Progenitor cell of endocrine pancreas (in vitro differentiated cells): ENCODE data around the gene UNCX. TPM values are rescaled to one million over a fixed set of nuclear protein-coding genes. Genes with fewer than 3 reads are reported as not detected.

Experiments used
- DNase-seq: peaks from one replicate; pipeline ENCODE4 v3.0.0; 2021; ENCODE audit warnings: low spot score; ENCODE audit not compliant: unreplicated experiment
- H3K27ac Mint-ChIP-seq: 2 replicates; pipeline ENCODE4 v1.8.0; 2021; ENCODE audit warnings: mild to moderate bottlenecking, moderate library complexity, mixed read lengths
- H3K27me3 Mint-ChIP-seq: 2 replicates; pipeline ENCODE4 v1.8.0; 2021; ENCODE audit warnings: mixed read lengths
- H3K36me3 Mint-ChIP-seq: 2 replicates; pipeline ENCODE4 v1.8.0; 2022; ENCODE audit warnings: mixed read lengths; ENCODE audit not compliant: insufficient read depth
- H3K4me1 Mint-ChIP-seq: 2 replicates; pipeline ENCODE4 v1.8.0; 2021; ENCODE audit warnings: low read depth, mixed read lengths
- H3K4me3 Mint-ChIP-seq: 2 replicates; pipeline ENCODE4 v1.8.0; 2021; ENCODE audit warnings: low read depth, mild to moderate bottlenecking, moderate library complexity, mixed read lengths
- H3K9me3 Mint-ChIP-seq: 2 replicates; pipeline ENCODE4 v1.8.0; 2021; ENCODE audit warnings: low read depth, mixed read lengths
- total RNA-seq: library from RNA; stranded (reverse); gene quantifications from 2 replicates; pipeline ENCODE4 v1.2.1, GENCODE V29; 2021
- TF ChIP-seq, protein P1 (sequence below): fragments of 200-600 bp; sonication (generic); IDR thresholded peaks from one replicate; pipeline ENCODE4 v1.5.0; 2021; ENCODE audit warnings: antibody characterized with exemption, mild to moderate bottlenecking; ENCODE audit not compliant: unreplicated experiment

The UNCX gene
- total RNA-seq, 1 donor from 2014 or later = not detected

DNA sequence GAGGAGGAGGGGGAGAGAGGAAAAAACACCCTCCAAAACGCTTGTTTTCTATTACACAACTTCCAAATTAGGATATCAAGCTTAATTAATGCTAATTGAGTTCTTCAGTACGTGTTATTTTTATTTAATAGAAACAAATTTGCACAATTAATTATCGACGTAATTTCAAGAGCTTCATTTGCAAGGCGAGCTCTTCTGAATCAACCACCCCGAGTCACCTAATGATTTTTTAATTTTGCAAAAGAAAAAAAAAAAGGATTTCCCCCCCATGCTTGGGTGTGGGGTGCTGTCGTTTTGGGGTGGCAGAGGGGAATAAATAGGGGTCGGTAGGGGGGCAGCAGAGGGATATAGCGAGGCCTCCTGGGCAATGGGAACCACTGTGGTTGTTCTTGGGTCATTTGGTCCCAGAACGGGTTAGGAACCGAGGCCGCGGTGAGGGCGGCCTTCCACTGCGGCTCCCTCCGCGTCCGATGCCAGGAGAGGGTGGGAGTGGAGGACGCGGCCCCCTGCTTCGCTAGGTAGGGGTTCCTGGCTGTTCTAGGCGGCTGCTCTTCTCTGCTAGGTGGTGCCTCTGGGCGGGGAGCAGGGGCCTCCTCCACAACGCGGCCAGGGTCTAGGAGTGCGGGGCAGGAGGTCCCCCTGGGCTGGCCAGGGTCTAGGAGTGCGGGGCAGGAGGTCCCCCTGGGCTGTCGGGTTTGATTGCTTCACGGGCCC is 7.3 kb downstream of the UNCX start:
- Mint-ChIP-seq H3K4me1 (peaks cover 3% of the 10 kb centered on the region), H3K4me3 (no peak overlapping the region), H3K27me3 (peaks cover 70% of the 10 kb centered on the region), H3K36me3 (no peaks in the 10 kb centered on the region), H3K9me3 (no peaks in the 10 kb centered on the region), H3K27ac (no peak overlapping the region)
- no peak for DNase-seq
- TF ChIP-seq, protein P1, sequence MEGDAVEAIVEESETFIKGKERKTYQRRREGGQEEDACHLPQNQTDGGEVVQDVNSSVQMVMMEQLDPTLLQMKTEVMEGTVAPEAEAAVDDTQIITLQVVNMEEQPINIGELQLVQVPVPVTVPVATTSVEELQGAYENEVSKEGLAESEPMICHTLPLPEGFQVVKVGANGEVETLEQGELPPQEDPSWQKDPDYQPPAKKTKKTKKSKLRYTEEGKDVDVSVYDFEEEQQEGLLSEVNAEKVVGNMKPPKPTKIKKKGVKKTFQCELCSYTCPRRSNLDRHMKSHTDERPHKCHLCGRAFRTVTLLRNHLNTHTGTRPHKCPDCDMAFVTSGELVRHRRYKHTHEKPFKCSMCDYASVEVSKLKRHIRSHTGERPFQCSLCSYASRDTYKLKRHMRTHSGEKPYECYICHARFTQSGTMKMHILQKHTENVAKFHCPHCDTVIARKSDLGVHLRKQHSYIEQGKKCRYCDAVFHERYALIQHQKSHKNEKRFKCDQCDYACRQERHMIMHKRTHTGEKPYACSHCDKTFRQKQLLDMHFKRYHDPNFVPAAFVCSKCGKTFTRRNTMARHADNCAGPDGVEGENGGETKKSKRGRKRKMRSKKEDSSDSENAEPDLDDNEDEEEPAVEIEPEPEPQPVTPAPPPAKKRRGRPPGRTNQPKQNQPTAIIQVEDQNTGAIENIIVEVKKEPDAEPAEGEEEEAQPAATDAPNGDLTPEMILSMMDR = no peak

DNA sequence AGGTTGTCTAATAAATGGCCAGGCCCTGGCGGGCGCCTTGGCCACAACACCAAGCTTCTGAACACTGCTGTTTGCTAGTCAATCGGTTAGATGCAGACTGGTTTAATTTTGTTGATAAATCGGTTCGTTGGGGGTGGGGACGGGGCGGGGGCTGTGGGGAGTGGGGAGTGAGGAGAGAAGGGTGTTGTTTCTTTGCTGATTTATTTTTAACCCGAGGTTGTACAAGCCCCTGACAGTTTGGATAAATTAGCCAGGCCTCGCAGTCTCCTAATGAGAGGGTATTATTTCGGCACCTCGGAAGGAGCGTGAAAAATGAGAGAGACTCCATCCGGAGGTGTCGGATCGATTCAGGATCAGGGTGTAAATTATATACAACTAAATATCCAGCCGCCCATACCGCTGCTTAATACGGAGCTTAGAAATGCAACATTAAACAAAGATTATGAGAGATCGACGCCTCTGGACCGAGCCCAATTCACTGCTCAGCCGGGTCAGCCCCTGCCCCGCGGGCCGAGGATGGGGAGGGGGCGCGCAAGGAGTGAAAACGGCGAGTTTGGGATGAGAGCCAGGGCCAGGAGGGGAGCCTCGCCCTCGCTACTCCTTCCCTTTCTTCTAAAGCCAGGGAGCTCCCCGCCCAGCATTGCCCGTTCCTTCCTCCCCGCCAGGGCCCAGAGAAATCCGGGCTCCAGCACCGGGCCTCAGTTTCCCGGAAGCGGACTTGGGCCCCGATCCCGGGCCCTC is 8.0 kb downstream of the UNCX start:
- no peak overlapping the region for H3K4me3 Mint-ChIP-seq
- no peaks in the 10 kb centered on the region for H3K9me3 Mint-ChIP-seq
- H3K4me1 Mint-ChIP-seq = peaks cover 3% of the 10 kb centered on the region
- no peak overlapping the region for H3K27ac Mint-ChIP-seq
- peaks cover 73% of the 10 kb centered on the region for H3K27me3 Mint-ChIP-seq
- DNase-seq = no peak
- H3K36me3 Mint-ChIP-seq = no peaks in the 10 kb centered on the region
- TF ChIP-seq, protein P1 = no peak

DNA sequence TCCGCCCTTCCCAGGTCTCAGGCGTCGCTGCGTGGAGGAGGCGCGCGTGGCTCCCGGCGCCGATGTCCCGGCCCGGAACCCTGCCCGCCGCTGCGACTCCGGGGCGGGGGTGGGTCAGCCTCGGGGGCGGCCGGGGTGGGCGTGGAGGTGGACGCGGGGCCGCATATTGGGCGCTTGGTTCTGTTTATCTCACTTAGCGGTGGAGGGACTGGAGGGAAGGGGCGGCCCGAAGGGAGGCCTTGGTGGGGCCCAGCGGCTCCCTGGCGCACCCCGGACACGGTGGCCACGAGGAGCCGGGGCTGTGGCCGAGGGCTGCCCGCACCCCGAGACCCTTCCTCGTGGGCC is 8.6 kb downstream of the UNCX start:
- TF ChIP-seq, protein P1 = no peak
- no peak for DNase-seq
- H3K9me3 Mint-ChIP-seq = no peaks in the 10 kb centered on the region
- no peak overlapping the region for H3K27ac Mint-ChIP-seq
- H3K27me3 Mint-ChIP-seq = peaks cover 77% of the 10 kb centered on the region
- H3K4me3 Mint-ChIP-seq = no peak overlapping the region
- no peaks in the 10 kb centered on the region for H3K36me3 Mint-ChIP-seq
- peaks cover 3% of the 10 kb centered on the region for H3K4me1 Mint-ChIP-seq

DNA sequence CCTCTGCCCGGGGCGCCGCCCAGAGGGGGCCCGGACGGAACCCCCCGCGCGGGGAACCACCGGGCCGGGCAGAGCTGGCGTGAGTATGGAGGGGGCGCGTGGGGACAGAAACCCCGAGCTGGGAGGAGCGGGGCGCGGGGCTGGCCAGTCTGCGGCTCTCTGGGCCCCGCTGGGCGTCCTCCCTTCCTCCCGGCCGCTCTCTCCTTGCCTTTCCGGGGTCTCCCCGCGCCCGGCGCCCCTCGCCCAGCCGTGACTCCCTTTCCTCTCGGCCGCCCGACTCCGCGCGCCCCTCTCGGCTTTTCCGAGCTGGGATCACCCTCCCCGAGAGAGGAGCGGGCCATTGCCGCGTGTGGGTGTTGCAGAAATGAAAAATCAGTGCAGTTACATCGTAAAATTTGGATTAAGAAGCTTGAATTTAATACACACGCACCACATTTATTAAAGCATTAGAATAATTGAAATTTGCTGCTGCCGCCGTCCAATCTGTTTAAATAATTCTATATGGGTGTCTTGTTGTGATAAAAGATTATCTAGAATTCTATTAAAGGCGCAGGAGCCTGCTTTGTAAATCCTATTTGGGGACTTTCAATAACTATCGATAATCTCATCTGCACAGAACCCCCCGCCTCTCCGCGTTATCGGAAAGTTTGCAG is 9.1 kb downstream of the UNCX start:
- TF ChIP-seq, protein P1 = no peak
- no peak for DNase-seq
- no peaks in the 10 kb centered on the region for H3K36me3 Mint-ChIP-seq

DNA sequence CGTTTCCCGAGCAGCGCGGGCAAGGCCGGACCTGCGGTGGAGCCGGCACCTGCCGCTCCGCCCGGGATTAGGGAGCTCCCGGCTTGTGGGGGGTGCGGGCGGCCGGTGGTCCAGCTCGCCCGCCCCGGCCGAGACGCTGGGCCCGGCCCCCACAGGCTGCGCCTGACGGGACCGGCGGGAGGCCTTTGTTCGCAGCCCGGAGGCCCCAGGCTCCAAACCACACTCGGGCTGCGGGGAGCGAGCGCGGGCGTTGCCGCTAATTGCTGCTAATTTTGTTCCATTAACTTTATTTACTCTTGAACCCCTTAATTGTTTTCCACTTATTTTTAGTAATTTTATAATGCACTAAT is 9.6 kb downstream of the UNCX start:
- TF ChIP-seq, protein P1 = no peak
- H3K27me3 Mint-ChIP-seq = peaks cover 80% of the 10 kb centered on the region
- H3K36me3 Mint-ChIP-seq = no peaks in the 10 kb centered on the region
- H3K4me3 Mint-ChIP-seq = no peak overlapping the region
- no peak overlapping the region for H3K27ac Mint-ChIP-seq
- DNase-seq = no peak
- H3K9me3 Mint-ChIP-seq = no peaks in the 10 kb centered on the region
- H3K4me1 Mint-ChIP-seq = peaks cover 4% of the 10 kb centered on the region

More for the DNA sequence above, 9.1 kb downstream of the UNCX start:
- peaks cover 4% of the 10 kb centered on the region for H3K4me1 Mint-ChIP-seq
- H3K9me3 Mint-ChIP-seq = no peaks in the 10 kb centered on the region
- H3K27me3 Mint-ChIP-seq = peaks cover 82% of the 10 kb centered on the region
- H3K27ac Mint-ChIP-seq = no peak overlapping the region
- H3K4me3 Mint-ChIP-seq = no peak overlapping the region
